Stimulated activated CD8-positive, alpha-beta memory T cell treated with anti-CD3 and anti-CD28 coated beads, Interleukin-12 subunit alpha, Interleukin-12 subunit beta, amount 100 ng/mL, for 4 hours (primary cell): Measurements from ENCODE around the gene SFXN2.
"Not testable (repeated sequence)": the region's sequence is repeated elsewhere in the genome, so short reads cannot be mapped to it uniquely, and the experiment has no call there.

Experiments used
- DNase-seq: peaks from one replicate; pipeline ENCODE4 v3.0.0-alpha.2; 2020; ENCODE audit warnings: low read depth

Gene SFXN2

GRCh38 chr10:102714621-102715455 lies at the start of gene SFXN2:
TSS of gene SFXN2 (plus strand) at chr10:102714636. CDS start at chr10:102726637, 12,001 bp downstream.
- DNase-seq, result no peak

- no peak for DNase-seq
Observed at GRCh38 chr10:102665904-102666509, 48.4 kb upstream of the SFXN2 start.

GRCh38 chr10:102667411-102667810 lies 47.0 kb upstream of the SFXN2 start:
- not testable (repeated sequence) for DNase-seq

- no peak for DNase-seq
Observed at GRCh38 chr10:102668326-102669107, 45.9 kb upstream of the SFXN2 start.

GRCh38 chr10:102669206-102670064 lies 45.0 kb upstream of the SFXN2 start:
- DNase-seq, result no peak

- no peak for DNase-seq
Observed at GRCh38 chr10:102670065-102670670, 44.3 kb upstream of the SFXN2 start.

- DNase-seq, result no peak
Observed at GRCh38 chr10:102670871-102671434, 43.5 kb upstream of the SFXN2 start.

GRCh38 chr10:102673236-102673818 lies 41.1 kb upstream of the SFXN2 start:
- DNase-seq, result no peak

- DNase-seq, result no peak
Observed at GRCh38 chr10:102673819-102674511, 40.5 kb upstream of the SFXN2 start.

- DNase-seq, result no peak
Observed at GRCh38 chr10:102674566-102674965, 39.9 kb upstream of the SFXN2 start.

GRCh38 chr10:102675011-102675665 lies 39.3 kb upstream of the SFXN2 start:
- DNase-seq, result no peak

GRCh38 chr10:102675666-102676533 lies 38.5 kb upstream of the SFXN2 start:
- no peak for DNase-seq

- no peak for DNase-seq
Observed at GRCh38 chr10:102676534-102677315, 37.7 kb upstream of the SFXN2 start.

GRCh38 chr10:102677331-102678067 lies 36.9 kb upstream of the SFXN2 start:
- DNase-seq, result no peak

GRCh38 chr10:102678068-102678400 lies 36.4 kb upstream of the SFXN2 start:
- no peak for DNase-seq

GRCh38 chr10:102678842-102679289 lies 35.6 kb upstream of the SFXN2 start:
- DNase-seq, result no peak

GRCh38 chr10:102679596-102679995 lies 34.8 kb upstream of the SFXN2 start:
- no peak for DNase-seq
